ENCODE results near the gene HIVEP3. TPM values are rescaled to one million over a fixed set of nuclear protein-coding genes. Genes with fewer than 3 reads are reported as not detected.

HIVEP3 gene
- total RNA-seq, 2 donors from 2014 or later = 0.13 to 0.99 TPM

DNA sequence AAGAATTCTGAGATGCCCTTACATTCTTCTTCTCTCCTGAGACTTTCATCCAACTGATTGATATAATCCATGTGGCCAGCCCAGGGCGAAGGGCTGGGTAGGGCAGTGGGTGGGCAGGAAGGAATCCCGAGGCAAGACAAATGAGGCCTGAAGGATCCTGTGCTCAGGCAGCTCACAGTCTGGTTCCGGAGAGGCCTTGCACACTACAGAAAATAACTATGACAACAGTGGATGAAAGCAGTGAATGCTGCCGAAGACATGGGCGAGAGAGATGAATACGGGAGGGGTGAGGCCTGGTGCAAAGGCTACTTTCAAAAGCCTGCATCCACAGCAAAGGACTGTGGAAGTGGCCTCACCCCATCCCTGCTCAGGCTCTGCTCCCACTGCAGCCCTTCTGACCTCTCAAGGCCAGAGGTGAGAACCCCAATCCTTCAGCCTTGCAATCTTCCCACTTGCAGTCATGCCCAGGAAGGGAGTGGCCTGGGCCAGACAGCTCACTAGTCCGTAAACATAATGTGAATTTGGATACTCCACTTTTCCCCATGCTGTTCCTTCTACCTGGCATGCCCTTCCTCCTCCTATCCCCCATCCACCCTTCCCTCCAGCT, 250.6 kb downstream of the HIVEP3 start:
- Mint-ChIP-seq H3K4me3 (no peak overlapping the region), H3K27ac (no peak overlapping the region)

DNA sequence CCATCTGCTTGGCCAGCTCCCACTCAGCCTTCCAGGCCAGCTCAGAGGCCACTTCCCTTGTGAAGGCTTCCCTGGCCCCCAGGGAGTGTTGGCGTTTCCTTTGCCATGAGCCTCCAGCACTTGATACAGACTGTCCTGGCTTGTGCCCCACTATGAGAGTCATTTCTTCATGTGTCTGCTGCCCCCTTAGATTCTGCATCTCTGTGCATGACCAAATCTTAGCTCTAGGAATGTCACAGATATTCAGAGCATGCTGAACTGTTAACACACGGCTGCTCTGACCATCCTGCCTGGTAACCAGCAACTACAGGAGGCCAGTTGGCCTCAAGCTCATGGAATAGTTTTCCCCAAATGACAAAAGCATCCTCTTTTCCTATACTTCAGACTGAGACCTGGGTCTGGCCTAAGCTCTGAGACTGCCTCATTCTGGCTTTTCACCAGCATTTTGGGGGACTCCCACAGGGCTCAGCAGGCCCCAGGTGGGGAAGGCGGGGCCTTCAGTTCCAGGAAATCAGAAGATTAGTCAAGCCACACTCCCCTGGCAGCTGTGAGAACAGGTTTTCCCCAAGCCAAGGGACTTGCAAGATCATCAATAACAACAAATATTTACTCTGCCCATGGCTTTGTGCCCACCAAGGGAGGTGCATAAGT, 251.6 kb downstream of the HIVEP3 start:
- H3K36me3 Mint-ChIP-seq (ENCODE audit: low read depth) = no peaks in the 10 kb centered on the region
- H3K27me3 ChIP-seq (ENCODE audit: control insufficient read depth, insufficient read depth, low read length, poor library complexity, severe bottlenecking) = no peaks in the 10 kb centered on the region
- no peak for TF ChIP-seq CTCF (conservative IDR thresholded peaks at IDR 0.05)
- peaks cover 37% of the 10 kb centered on the region for H3K4me1 Mint-ChIP-seq
- no peaks in the 10 kb centered on the region for H3K36me3 ChIP-seq (ENCODE audit: control insufficient read depth, insufficient read depth, low read length)
- no peak overlapping the region for H3K27ac ChIP-seq (ENCODE audit: low read depth, low read length)
- H3K9me3 ChIP-seq (ENCODE audit: control insufficient read depth, low read length) = no peaks in the 10 kb centered on the region
- no peak overlapping the region for H3K9ac ChIP-seq (ENCODE audit: extremely low read depth, low read length, poor library complexity, severe bottlenecking)
- DNase-seq = peak; percentile 76
- H3K4me1 ChIP-seq (ENCODE audit: control insufficient read depth, insufficient read depth, low read length) = peaks cover 16% of the 10 kb centered on the region
- H3K9me3 Mint-ChIP-seq = no peaks in the 10 kb centered on the region
- WGBS, 2 experiments (ENCODE audit: insufficient coverage in 1 of 2, insufficient read length in 1 of 2) = 76 to 80% methylated on average over 3 of the region's 3 CpGs
- peak overlapping the region; percentile 62 for H3K27ac Mint-ChIP-seq
- no peak overlapping the region for H3K4me3 Mint-ChIP-seq
- no peak overlapping the region for H3K4me3 ChIP-seq (ENCODE audit: low read length)
- H3K27me3 Mint-ChIP-seq (ENCODE audit: insufficient read depth) = peaks cover 16% of the 10 kb centered on the region

More for the DNA sequence above, 250.6 kb downstream of the HIVEP3 start:
- peaks cover 39% of the 10 kb centered on the region for H3K4me1 Mint-ChIP-seq
- Histone ChIP-seq H3K36me3 (ENCODE audit: control insufficient read depth, insufficient read depth, low read length) (no peaks in the 10 kb centered on the region), H3K27ac (ENCODE audit: low read depth, low read length) (no peak overlapping the region), H3K9me3 (ENCODE audit: control insufficient read depth, low read length) (no peaks in the 10 kb centered on the region), H3K4me1 (ENCODE audit: control insufficient read depth, insufficient read depth, low read length) (peaks cover 17% of the 10 kb centered on the region), H3K4me3 (ENCODE audit: low read length) (no peak overlapping the region), H3K27me3 (ENCODE audit: control insufficient read depth, insufficient read depth, low read length, poor library complexity, severe bottlenecking) (no peaks in the 10 kb centered on the region), H3K9ac (ENCODE audit: extremely low read depth, low read length, poor library complexity, severe bottlenecking) (no peak overlapping the region)
- 69 to 94% methylated on average over 6 to 7 of the region's 7 CpGs for WGBS, 2 experiments (ENCODE audit: insufficient coverage in 1 of 2, insufficient read length in 1 of 2)
- H3K36me3 Mint-ChIP-seq (ENCODE audit: low read depth) = no peaks in the 10 kb centered on the region
- H3K27me3 Mint-ChIP-seq (ENCODE audit: insufficient read depth) = peaks cover 20% of the 10 kb centered on the region
- DNase-seq = no peak
- H3K9me3 Mint-ChIP-seq = no peaks in the 10 kb centered on the region
- no peak for TF ChIP-seq CTCF (conservative IDR thresholded peaks at IDR 0.05)

- no peak for TF ChIP-seq CTCF (conservative IDR thresholded peaks at IDR 0.05)
- Mint-ChIP-seq H3K36me3 (ENCODE audit: low read depth) (no peaks in the 10 kb centered on the region), H3K9me3 (no peaks in the 10 kb centered on the region), H3K27ac (peak overlapping the region; percentile 62), H3K4me1 (peaks cover 38% of the 10 kb centered on the region), H3K4me3 (no peak overlapping the region), H3K27me3 (ENCODE audit: insufficient read depth) (peaks cover 22% of the 10 kb centered on the region)
- Histone ChIP-seq H3K4me3 (ENCODE audit: low read length) (no peak overlapping the region), H3K27ac (ENCODE audit: low read depth, low read length) (no peak overlapping the region), H3K9me3 (ENCODE audit: control insufficient read depth, low read length) (no peaks in the 10 kb centered on the region), H3K27me3 (ENCODE audit: control insufficient read depth, insufficient read depth, low read length, poor library complexity, severe bottlenecking) (peaks cover 6% of the 10 kb centered on the region), H3K4me1 (ENCODE audit: control insufficient read depth, insufficient read depth, low read length) (peaks cover 16% of the 10 kb centered on the region), H3K36me3 (ENCODE audit: control insufficient read depth, insufficient read depth, low read length) (no peaks in the 10 kb centered on the region), H3K9ac (ENCODE audit: extremely low read depth, low read length, poor library complexity, severe bottlenecking) (no peak overlapping the region)
- no peak for DNase-seq
- WGBS, 2 experiments (ENCODE audit: insufficient coverage in 1 of 2, insufficient read length in 1 of 2) = 89 to 92% methylated on average over 4 to 6 of the region's 6 CpGs
Measured at GRCh38 chr1:41665962-41666917, 252.5 kb downstream of the HIVEP3 start.
